SK-N-SH treated with all-trans-retinoic acid at 6 μM for 48 hours (cell line): Measurements from ENCODE around the gene IPO7.
"Not testable (repeated sequence)": the region's sequence is repeated elsewhere in the genome, so short reads cannot be mapped to it uniquely, and the experiment has no call there.

Source experiments
- ATAC-seq: fragments of 200-7000 bp; cut with Tn5 transposase; 3 replicates; pipeline ENCODE4 v1.9.1; 2020; ENCODE audit warnings: mild to moderate bottlenecking, moderate library complexity
- ARNTL ChIP-seq: fragments of 450-650 bp; formaldehyde crosslinking; IDR thresholded peaks from 2 replicates; pipeline ENCODE4 v1.5.0; 2020; ENCODE audit warnings: low read depth, mild to moderate bottlenecking, moderate library complexity, borderline replicate concordance
- BACH2 ChIP-seq: fragments of 250-450 bp; sonication (Bioruptor Pico); IDR thresholded peaks from 2 replicates; pipeline ENCODE4 v1.9.0; 2021; ENCODE audit warnings: mild to moderate bottlenecking, borderline replicate concordance
- ESRRG ChIP-seq: fragments of 250-450 bp; sonication (Bioruptor Pico); IDR thresholded peaks from 2 replicates; pipeline ENCODE4 v1.6.1; 2021; ENCODE audit warnings: mild to moderate bottlenecking
- GLIS3 ChIP-seq: fragments of 250-450 bp; sonication (Bioruptor Pico); IDR thresholded peaks from 2 replicates; pipeline ENCODE4 v1.5.0; 2020; ENCODE audit warnings: mild to moderate bottlenecking, moderate library complexity
- ISL1 ChIP-seq: fragments of 250-450 bp; sonication (Bioruptor Pico); IDR thresholded peaks from 2 replicates; pipeline ENCODE4 v2.1.2; 2022; ENCODE audit warnings: mild to moderate bottlenecking, moderate library complexity
- POU6F1 ChIP-seq: fragments of 250-450 bp; sonication (Bioruptor Pico); IDR thresholded peaks from 2 replicates; pipeline ENCODE4 v1.8.0; 2021; ENCODE audit warnings: low read depth, mild to moderate bottlenecking, moderate library complexity, borderline replicate concordance
- PPARA ChIP-seq: fragments of 250-450 bp; sonication (Bioruptor Pico); IDR thresholded peaks from 2 replicates; pipeline ENCODE4 v1.5.0; 2020; ENCODE audit warnings: mild to moderate bottlenecking, borderline replicate concordance
- RARB ChIP-seq: fragments of 250-450 bp; sonication (Bioruptor Pico); IDR thresholded peaks from 2 replicates; pipeline ENCODE4 v1.8.0; 2021; ENCODE audit warnings: mild to moderate bottlenecking, moderate library complexity
- SNAI2 ChIP-seq: fragments of 250-450 bp; sonication (Bioruptor Pico); IDR thresholded peaks from 2 replicates; pipeline ENCODE4 v1.5.0; 2020; ENCODE audit warnings: mild to moderate bottlenecking, moderate library complexity
- TOX ChIP-seq: fragments of 250-450 bp; sonication (Bioruptor Pico); IDR thresholded peaks from 2 replicates; pipeline ENCODE4 v1.8.0; 2021; ENCODE audit warnings: mild to moderate bottlenecking, moderate library complexity, borderline replicate concordance
- ZC3H10 ChIP-seq: fragments of 250-450 bp; sonication (Bioruptor Pico); IDR thresholded peaks from 2 replicates; pipeline ENCODE4 v1.5.1; 2021; ENCODE audit warnings: mild to moderate bottlenecking, moderate library complexity
- ZFP3 ChIP-seq: fragments of 250-450 bp; sonication (Bioruptor Pico); IDR thresholded peaks from 2 replicates; pipeline ENCODE4 v1.5.0; 2020; ENCODE audit warnings: mild to moderate bottlenecking, moderate library complexity
- ZNF565 ChIP-seq: fragments of 450-650 bp; formaldehyde crosslinking; conservative IDR thresholded peaks from 2 replicates; pipeline ENCODE4 v1.5.0; 2020; ENCODE audit warnings: low read depth, mild to moderate bottlenecking, moderate library complexity
- ZNF70 ChIP-seq: fragments of 450-650 bp; formaldehyde crosslinking; IDR thresholded peaks from 2 replicates; pipeline ENCODE4 v1.5.0; 2020; ENCODE audit warnings: mild to moderate bottlenecking, moderate library complexity
- ZNF8 ChIP-seq: fragments of 450-650 bp; formaldehyde crosslinking; IDR thresholded peaks from 2 replicates; pipeline ENCODE4 v1.5.0; 2020; ENCODE audit warnings: mild to moderate bottlenecking, moderate library complexity
- TF ChIP-seq, protein P1 (sequence below): fragments of 250-450 bp; sonication (Bioruptor Pico); IDR thresholded peaks from 2 replicates; pipeline ENCODE4 v1.5.1; 2021; ENCODE audit warnings: mild to moderate bottlenecking, moderate library complexity
- TF ChIP-seq, protein P2 (sequence below): fragments of 250-450 bp; sonication (Bioruptor Pico); IDR thresholded peaks from 2 replicates; pipeline ENCODE4 v1.5.0; 2020; ENCODE audit warnings: mild to moderate bottlenecking, moderate library complexity

The IPO7 gene

DNA sequence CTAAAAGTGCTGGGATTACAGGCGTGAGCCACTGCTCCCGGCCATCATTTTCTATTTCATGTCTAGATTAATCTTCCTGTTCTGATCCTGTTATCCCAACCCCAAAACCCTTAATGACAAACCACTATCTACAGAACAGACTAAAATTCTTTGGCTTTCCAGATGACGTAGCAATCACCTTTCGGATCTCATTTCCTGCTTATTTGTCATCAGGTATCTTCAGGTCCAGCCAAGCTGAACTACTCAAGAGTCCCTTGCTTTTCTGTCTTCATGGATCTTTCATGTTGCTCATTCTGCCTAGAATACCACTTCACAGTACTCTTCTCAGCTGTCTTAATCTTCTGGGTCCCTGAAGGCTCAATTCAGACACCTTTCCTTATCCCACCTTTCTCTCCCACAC is 27.4 kb upstream of the IPO7 start:
- no peak for TF ChIP-seq ZC3H10
- TF ChIP-seq ZNF8 (CRISPR knock-in tag), result no peak
- no peak for TF ChIP-seq GLIS3 (CRISPR knock-in tag)
- no peak for TF ChIP-seq ZNF70 (CRISPR knock-in tag)
- no peak for TF ChIP-seq TOX (CRISPR knock-in tag)
- TF ChIP-seq RARB (CRISPR knock-in tag), result no peak
- TF ChIP-seq PPARA, result no peak
- TF ChIP-seq, protein P1, sequence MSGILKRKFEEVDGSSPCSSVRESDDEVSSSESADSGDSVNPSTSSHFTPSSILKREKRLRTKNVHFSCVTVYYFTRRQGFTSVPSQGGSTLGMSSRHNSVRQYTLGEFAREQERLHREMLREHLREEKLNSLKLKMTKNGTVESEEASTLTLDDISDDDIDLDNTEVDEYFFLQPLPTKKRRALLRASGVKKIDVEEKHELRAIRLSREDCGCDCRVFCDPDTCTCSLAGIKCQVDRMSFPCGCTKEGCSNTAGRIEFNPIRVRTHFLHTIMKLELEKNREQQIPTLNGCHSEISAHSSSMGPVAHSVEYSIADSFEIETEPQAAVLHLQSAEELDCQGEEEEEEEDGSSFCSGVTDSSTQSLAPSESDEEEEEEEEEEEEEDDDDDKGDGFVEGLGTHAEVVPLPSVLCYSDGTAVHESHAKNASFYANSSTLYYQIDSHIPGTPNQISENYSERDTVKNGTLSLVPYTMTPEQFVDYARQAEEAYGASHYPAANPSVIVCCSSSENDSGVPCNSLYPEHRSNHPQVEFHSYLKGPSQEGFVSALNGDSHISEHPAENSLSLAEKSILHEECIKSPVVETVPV (CRISPR knock-in tag), result no peak
- no peak for TF ChIP-seq ISL1 (CRISPR knock-in tag)
- TF ChIP-seq SNAI2 (CRISPR knock-in tag), result no peak
- TF ChIP-seq, all 23 proteins: peak for 0
- no peak for ATAC-seq

DNA sequence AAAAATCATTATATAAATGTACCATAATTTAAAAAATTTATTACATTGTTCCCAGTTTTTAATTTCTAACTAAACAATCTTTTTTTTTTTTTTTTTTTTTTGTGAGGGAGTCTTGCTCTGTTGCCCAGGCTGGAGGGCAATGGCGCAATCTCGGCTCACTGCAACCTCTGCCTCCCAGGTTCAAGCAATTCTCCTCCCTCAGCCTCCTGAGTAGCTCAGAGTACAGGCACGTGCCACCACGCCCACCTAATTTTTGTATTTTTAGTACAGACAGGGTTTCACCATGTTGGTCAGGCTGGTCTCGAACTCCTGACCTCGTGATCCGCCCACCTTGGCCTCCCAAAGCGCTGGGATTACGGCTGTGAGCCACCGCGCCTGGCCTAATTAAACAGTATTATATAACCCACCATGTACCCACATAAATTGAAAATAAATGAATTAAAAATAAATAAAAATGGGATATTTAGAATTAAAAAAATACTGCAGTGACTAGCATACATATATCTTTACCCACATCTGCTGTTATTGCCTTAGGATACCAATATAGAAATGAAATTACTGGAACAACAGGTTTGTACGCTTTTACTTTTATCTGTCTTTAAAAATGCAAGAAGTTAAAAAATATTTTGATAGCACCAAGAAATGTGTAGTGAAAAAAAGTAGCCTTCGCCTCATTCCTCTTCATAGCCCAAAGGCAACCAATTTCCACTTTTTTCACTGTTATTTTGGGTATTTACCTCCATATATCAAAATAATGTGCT is 23.4 kb upstream of the IPO7 start:
- ATAC-seq, result not testable (repeated sequence)

DNA sequence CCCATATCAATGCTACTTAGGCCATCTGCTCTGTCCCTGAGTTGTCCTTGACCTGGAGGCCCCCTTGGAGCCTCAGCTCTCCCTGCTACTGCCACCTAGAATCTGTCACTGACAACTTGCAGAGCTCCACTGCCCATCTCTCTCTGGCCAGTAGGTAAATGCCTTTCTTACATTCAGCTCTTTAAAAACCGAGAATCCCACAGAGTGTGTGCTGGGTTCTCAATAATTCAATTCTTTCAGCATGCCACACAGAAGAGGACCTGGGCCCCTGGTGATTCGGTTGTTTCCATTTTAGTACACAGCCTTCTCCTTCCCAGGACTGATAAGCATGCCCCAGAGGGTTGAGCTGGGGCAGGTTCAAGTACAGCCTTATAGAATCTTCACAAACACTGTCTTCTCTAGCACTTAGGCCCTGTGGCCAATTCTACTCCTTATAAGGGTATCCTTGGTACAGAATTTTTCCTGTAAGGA is 22.0 kb upstream of the IPO7 start:
- ATAC-seq, result peak; percentile 11; the same call in 2 of the 3 replicates
- no peak for TF ChIP-seq ZNF70 (CRISPR knock-in tag)
- no peak for TF ChIP-seq ZNF8 (CRISPR knock-in tag)
- TF ChIP-seq ESRRG (CRISPR knock-in tag), result no peak
- no peak for TF ChIP-seq ZNF565 (CRISPR knock-in tag)
- TF ChIP-seq ARNTL (CRISPR knock-in tag), result no peak

DNA sequence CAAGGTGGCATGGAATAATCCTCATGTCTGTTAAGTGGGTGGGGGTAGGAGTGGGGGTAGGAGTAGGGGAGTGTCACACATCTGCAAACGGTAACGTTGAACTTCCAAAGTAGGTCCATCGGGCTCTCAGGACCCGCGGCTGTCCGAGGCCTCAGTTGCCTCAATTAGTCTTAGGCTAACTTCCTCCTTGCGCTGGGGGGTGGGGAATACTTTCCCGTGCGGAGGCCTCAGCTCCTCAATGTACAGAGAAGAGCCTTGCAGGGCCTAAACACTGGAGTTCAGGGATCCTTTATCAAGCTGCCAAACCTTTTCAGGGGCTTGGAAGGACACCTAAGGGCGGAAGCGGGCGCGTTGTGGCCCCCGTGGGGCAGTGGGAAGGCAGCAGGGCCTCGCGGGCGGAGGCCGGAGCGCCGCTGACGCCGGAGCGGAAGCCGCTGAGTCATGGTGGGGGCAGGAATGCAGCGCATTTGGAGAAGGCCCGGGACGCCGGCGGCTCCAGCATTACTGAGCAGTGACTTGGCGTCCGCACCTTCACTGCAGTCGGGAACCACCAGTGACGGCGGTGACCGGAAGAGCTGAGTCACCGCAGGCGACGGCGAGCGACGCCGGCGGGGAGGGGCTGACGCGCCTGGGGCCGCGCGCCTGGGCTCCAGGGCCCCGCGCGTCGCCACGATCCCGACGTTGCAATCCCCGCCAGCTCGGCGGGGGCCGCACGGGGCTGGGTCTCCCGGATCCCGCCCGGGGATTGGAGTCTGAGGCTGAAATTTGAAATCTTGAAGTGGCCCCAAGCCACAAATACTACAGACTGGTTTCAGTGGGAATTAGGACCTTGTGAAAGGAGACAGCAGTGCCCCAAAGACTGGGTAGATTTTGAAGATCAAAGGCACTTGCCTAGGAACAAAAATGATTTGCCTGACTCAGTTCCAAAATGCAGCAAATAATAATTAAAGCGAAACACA is 20.2 kb upstream of the IPO7 start:
- ATAC-seq, result peak; percentile 96
- TF ChIP-seq ZFP3 (CRISPR knock-in tag), result peak; percentile 79
- peak; percentile 74; the same call in 1 of the 2 replicates for TF ChIP-seq SNAI2 (CRISPR knock-in tag)
- TF ChIP-seq ZNF565 (CRISPR knock-in tag), result no peak
- peak; percentile 99; the same call in 1 of the 2 replicates for TF ChIP-seq BACH2
- 0 out of 2 replicates have a peak, but pooled peaks have one; percentile 35 for TF ChIP-seq POU6F1 (CRISPR knock-in tag)
- TF ChIP-seq RARB (CRISPR knock-in tag), result no peak
- TF ChIP-seq GLIS3 (CRISPR knock-in tag), result 0 out of 2 replicates have a peak, but pooled peaks have one; percentile 64
- TF ChIP-seq PPARA, result no peak
- TF ChIP-seq, protein P1 (CRISPR knock-in tag), result peak; percentile 69; the same call in 1 of the 2 replicates
- TF ChIP-seq ESRRG (CRISPR knock-in tag), result no peak
- TF ChIP-seq, protein P2, sequence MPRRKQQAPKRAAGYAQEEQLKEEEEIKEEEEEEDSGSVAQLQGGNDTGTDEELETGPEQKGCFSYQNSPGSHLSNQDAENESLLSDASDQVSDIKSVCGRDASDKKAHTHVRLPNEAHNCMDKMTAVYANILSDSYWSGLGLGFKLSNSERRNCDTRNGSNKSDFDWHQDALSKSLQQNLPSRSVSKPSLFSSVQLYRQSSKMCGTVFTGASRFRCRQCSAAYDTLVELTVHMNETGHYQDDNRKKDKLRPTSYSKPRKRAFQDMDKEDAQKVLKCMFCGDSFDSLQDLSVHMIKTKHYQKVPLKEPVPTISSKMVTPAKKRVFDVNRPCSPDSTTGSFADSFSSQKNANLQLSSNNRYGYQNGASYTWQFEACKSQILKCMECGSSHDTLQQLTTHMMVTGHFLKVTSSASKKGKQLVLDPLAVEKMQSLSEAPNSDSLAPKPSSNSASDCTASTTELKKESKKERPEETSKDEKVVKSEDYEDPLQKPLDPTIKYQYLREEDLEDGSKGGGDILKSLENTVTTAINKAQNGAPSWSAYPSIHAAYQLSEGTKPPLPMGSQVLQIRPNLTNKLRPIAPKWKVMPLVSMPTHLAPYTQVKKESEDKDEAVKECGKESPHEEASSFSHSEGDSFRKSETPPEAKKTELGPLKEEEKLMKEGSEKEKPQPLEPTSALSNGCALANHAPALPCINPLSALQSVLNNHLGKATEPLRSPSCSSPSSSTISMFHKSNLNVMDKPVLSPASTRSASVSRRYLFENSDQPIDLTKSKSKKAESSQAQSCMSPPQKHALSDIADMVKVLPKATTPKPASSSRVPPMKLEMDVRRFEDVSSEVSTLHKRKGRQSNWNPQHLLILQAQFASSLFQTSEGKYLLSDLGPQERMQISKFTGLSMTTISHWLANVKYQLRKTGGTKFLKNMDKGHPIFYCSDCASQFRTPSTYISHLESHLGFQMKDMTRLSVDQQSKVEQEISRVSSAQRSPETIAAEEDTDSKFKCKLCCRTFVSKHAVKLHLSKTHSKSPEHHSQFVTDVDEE (CRISPR knock-in tag), result peak; percentile 70; the same call in 1 of the 2 replicates
